ENCODE results near the gene RAB27A. TPM values are rescaled to one million over a fixed set of nuclear protein-coding genes. Genes with fewer than 3 reads are reported as not detected.
A peak's percentile ranks its signal among the peaks of the same experiment; 100 is the strongest.

RAB27A gene
- total and polyA plus RNA-seq, 2 of the 13 experiments (the other 11 are each of a cell fraction or from before 2014, with no cell fraction given), result 3.4 to 8.1 TPM

DNA sequence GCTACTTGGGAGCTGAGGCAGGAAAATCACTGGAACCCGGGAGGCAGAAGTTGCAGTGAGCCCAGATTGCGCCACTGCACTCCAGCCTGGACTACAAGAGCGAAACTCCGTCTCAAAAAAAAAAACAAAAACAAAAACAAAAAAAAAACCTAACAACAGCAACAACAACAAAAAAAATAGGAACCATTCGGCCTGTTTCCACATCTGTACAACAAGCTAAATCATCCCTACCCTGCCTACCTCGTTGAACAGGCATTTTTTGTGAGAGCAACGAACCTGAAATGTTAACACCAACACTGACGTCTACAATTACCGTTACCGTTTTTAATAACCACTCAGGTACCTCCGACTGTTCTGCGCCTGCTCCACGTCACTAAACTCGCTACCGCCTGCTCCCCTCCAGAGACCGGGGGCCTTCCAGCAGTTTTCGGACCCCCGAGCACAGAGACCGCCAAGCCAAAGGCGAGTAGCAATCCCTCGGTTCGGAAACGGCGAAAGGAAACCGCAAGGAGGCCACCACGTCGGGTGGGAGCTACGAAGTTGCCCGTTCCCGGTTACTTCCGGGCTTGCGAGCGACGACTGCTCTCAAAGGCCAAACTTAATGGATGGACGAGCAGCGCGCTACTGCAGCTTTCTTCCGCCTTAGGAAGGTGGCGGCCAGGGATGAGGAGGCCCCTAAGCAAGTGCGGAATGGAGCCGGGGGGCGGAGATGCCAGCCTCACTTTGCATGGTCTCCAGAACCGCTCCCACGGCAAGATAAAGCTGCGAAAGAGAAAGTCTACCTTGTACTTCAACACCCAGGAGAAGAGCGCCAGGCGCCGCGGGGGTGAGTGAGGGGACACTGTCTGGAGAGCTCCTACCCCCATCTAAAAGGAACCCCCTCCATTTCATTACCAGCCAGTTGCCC lies 29.2 kb upstream of the RAB27A start, which contains the start of the genes PIGB and PIGBOS1 (continued):
- TF ChIP-seq IRF1 (CRISPR knock-in tag; IDR thresholded peaks at IDR 0.05; ENCODE audit: low read depth) (peak; percentile 84; the same call in 1 of the 2 replicates), SP5 (CRISPR knock-in tag; IDR thresholded peaks at IDR 0.05; ENCODE audit: borderline replicate concordance, low read depth) (no peak), ZBTB26 (CRISPR knock-in tag; IDR thresholded peaks at IDR 0.05; ENCODE audit: borderline replicate concordance) (no peak), POLR2G (IDR thresholded peaks at IDR 0.05; ENCODE audit: low read depth, low read length) (peak; percentile 94), ZNF562 (CRISPR knock-in tag; IDR thresholded peaks at IDR 0.05; ENCODE audit: borderline replicate concordance) (no peak), TMF1 (CRISPR knock-in tag; IDR thresholded peaks at IDR 0.05; ENCODE audit: low read depth) (no peak), ZNF501 (CRISPR knock-in tag; IDR thresholded peaks at IDR 0.05) (peak; percentile 79), CBX1 (IDR thresholded peaks at IDR 0.05; ENCODE audit: low read depth) (peak; percentile 81), SP1 (IDR thresholded peaks at IDR 0.05) (no peak), SP1 (CRISPR knock-in tag; IDR thresholded peaks at IDR 0.05) (no peak; the same call in 1 of the 2 replicates), TP53 (CRISPR knock-in tag; conservative IDR thresholded peaks at IDR 0.05) (no peak), CCDC6 (CRISPR knock-in tag; IDR thresholded peaks at IDR 0.05) (no peak), NFATC3 (CRISPR knock-in tag; IDR thresholded peaks at IDR 0.05) (no peak; the same call in 1 of the 2 replicates), GMEB1 (CRISPR knock-in tag; IDR thresholded peaks at IDR 0.05; ENCODE audit: borderline replicate concordance) (peak; percentile 80), ZNF251 (CRISPR knock-in tag; IDR thresholded peaks at IDR 0.05) (no peak), ZNF121 (CRISPR knock-in tag; IDR thresholded peaks at IDR 0.05) (no peak), ZUFSP (CRISPR knock-in tag; IDR thresholded peaks at IDR 0.05; ENCODE audit: borderline replicate concordance) (no peak), YEATS2 (CRISPR knock-in tag; IDR thresholded peaks at IDR 0.05; ENCODE audit: borderline replicate concordance) (peak; percentile 93), XRCC5 (optimal IDR thresholded peaks at IDR 0.05; ENCODE audit: low read length) (peak; percentile 93), FOXP1 (IDR thresholded peaks at IDR 0.05) (peak; percentile 81), FOXP1 (CRISPR knock-in tag; IDR thresholded peaks at IDR 0.05) (0 out of 2 replicates have a peak, but pooled peaks have one; percentile 29), U2AF2 (IDR thresholded peaks at IDR 0.05; ENCODE audit: low read depth, low read length) (no peak), RBFOX2 (IDR thresholded peaks at IDR 0.05; ENCODE audit: low read depth, low read length) (peak; percentile 77), ZFP82 (CRISPR knock-in tag; IDR thresholded peaks at IDR 0.05; ENCODE audit: borderline replicate concordance) (no peak)
- TF ChIP-seq, protein P1, sequence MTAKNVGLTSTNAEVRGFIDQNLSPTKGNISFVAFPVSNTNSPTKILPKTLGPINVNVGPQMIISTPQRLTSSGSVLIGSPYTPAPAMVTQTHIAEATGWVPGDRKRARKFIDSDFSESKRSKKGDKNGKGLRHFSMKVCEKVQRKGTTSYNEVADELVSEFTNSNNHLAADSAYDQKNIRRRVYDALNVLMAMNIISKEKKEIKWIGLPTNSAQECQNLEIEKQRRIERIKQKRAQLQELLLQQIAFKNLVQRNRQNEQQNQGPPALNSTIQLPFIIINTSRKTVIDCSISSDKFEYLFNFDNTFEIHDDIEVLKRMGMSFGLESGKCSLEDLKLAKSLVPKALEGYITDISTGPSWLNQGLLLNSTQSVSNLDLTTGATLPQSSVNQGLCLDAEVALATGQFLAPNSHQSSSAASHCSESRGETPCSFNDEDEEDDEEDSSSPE (CRISPR knock-in tag; IDR thresholded peaks at IDR 0.05), result peak; percentile 57; the same call in 1 of the 2 replicates
